Endothelial cell of umbilical vein (primary cell): ENCODE data around the gene HDGFL2. TPM values are rescaled to one million over a fixed set of nuclear protein-coding genes. Genes with fewer than 3 reads are reported as not detected.

Source experiments
- BruUV-seq: library from RNA; stranded (reverse); fragments of 400-500 nt; replicated peaks from 2 replicates; lab custom pipeline; 2021; lab: Mats Ljungman, UMichigan
- CTCF ChIA-PET: fragments of 300-600, 350-600 bp; sonication (Branson Sonifier 250); formaldehyde crosslinking; loops from one replicate; lab custom pipeline; 2021; ENCODE audit warnings: antibody characterized with exemption, inconsistent platforms; lab: Charles Lee
- POLR2A ChIA-PET: fragments of 300-600, 350-600 bp; sonication (Branson Sonifier 250); formaldehyde crosslinking; loops from one replicate; lab custom pipeline; 2021; ENCODE audit warnings: antibody characterized with exemption, inconsistent platforms; lab: Charles Lee
- DNase-seq: peaks from one replicate; pipeline ENCODE4 v3.0.0-alpha.2; 2011; ENCODE audit warnings: low read depth, low spot score
- FAIRE-seq: peaks from 2 replicates; lab custom pipeline; 2011; peaks lifted over from hg19 to GRCh38; lab: Jason Lieb, UNC
- H2AFZ ChIP-seq: 2 replicates; pipeline ENCODE4 v1.6.0; 2012; ENCODE audit warnings: low read depth, low read length, control low read depth, inconsistent platforms
- H3K27ac ChIP-seq: 2 replicates; pipeline ENCODE4 v1.5.1; 2011; ENCODE audit warnings: low read depth, mild to moderate bottlenecking, control low read depth, low read length, moderate library complexity; ENCODE audit not compliant: insufficient read depth
- H3K27me3 ChIP-seq, 2 experiments: 2 replicates each; pipeline versions ENCODE4 v1.6.0 to v1.6.1; 2011; ENCODE audit warnings: low read length in 2 of 2, mixed read lengths in 1 of 2; ENCODE audit not compliant: control insufficient read depth in 2 of 2, insufficient read depth in 2 of 2
- H3K36me3 ChIP-seq, 2 experiments: 2 replicates in 1 of 2; 3 replicates in 1 of 2; pipeline ENCODE4 v1.5.1; 2011; ENCODE audit warnings: low read length in 2 of 2, mild to moderate bottlenecking in 1 of 2, moderate library complexity in 1 of 2; ENCODE audit not compliant: control insufficient read depth in 2 of 2, insufficient read depth in 2 of 2; ENCODE audit errors: extremely low read depth in 1 of 2
- H3K4me1 ChIP-seq: 3 replicates; pipeline ENCODE4 v1.5.1; 2011; ENCODE audit warnings: mild to moderate bottlenecking, low read length; ENCODE audit not compliant: control insufficient read depth, insufficient read depth; ENCODE audit errors: extremely low read depth
- H3K4me2 ChIP-seq: 2 replicates; pipeline ENCODE4 v1.6.1; 2011; ENCODE audit warnings: low read length, control low read depth, mixed read lengths; ENCODE audit not compliant: insufficient read depth
- H3K4me3 ChIP-seq, 3 experiments: fragments of 200-600 bp in 1 of 3; sonication (generic), shearing (Covaris generic) in 1 of 3; replicated peaks in 1 of 3; 2 replicates each; pipeline ENCODE4 v1.5.1; 2011 to 2016; ENCODE audit warnings: control low read depth in 3 of 3, low read length in 3 of 3, mild to moderate bottlenecking in 2 of 3, inconsistent platforms in 1 of 3, low read depth in 1 of 3, moderate library complexity in 1 of 3; ENCODE audit not compliant: insufficient read depth in 1 of 3
- H3K79me2 ChIP-seq: 2 replicates; pipeline ENCODE4 v1.6.0; 2012; ENCODE audit warnings: low read length, inconsistent platforms; ENCODE audit not compliant: control insufficient read depth, insufficient read depth
- H3K9ac ChIP-seq: replicated peaks from 2 replicates; pipeline ENCODE3; 2011; ENCODE audit warnings: low read length, control low read depth; ENCODE audit not compliant: insufficient read depth; ENCODE audit errors: extremely low read depth
- H3K9me1 ChIP-seq: replicated peaks from 3 replicates; pipeline ENCODE4 v1.6.0; 2011; ENCODE audit warnings: mild to moderate bottlenecking, low read length; ENCODE audit not compliant: control insufficient read depth, insufficient read depth; ENCODE audit errors: extremely low read depth
- H3K9me3 ChIP-seq: replicated peaks from 2 replicates; pipeline ENCODE4 v1.5.1; 2012; ENCODE audit warnings: low read length, inconsistent platforms; ENCODE audit not compliant: control insufficient read depth, insufficient read depth
- H4K20me1 ChIP-seq: replicated peaks from 2 replicates; pipeline ENCODE3; 2011; ENCODE audit warnings: mild to moderate bottlenecking, low read length; ENCODE audit not compliant: control insufficient read depth, insufficient read depth; ENCODE audit errors: extremely low read depth
- EZH2 ChIP-seq: IDR thresholded peaks from 2 replicates; pipeline ENCODE4 v1.6.1; 2012; ENCODE audit warnings: borderline replicate concordance, low read depth, mild to moderate bottlenecking, moderate library complexity, low read length, inconsistent platforms; ENCODE audit not compliant: severe bottlenecking
- FOS ChIP-seq: IDR thresholded peaks from 2 replicates; pipeline ENCODE4 v1.6.1; 2011; ENCODE audit warnings: mild to moderate bottlenecking, low read length, moderate library complexity, borderline replicate concordance; ENCODE audit not compliant: insufficient read depth
- GATA2 ChIP-seq: IDR thresholded peaks from 2 replicates; pipeline ENCODE4 v1.7.0; 2011; ENCODE audit warnings: low read depth, mild to moderate bottlenecking, moderate library complexity, mixed read lengths, low read length; ENCODE audit not compliant: insufficient read length, insufficient read depth
- JUN ChIP-seq: IDR thresholded peaks from 2 replicates; pipeline ENCODE4 v1.6.1; 2011; ENCODE audit warnings: borderline replicate concordance, low read depth; ENCODE audit not compliant: insufficient read length, insufficient read depth
- MYC ChIP-seq: IDR thresholded peaks from one replicate; pipeline ENCODE4 v1.6.1; 2011; ENCODE audit warnings: mild to moderate bottlenecking, low read depth, low read length
- POLR2A ChIP-seq: IDR thresholded peaks from 2 replicates; pipeline ENCODE4 v1.6.1; 2012; ENCODE audit warnings: low read depth, mild to moderate bottlenecking, control low read depth, low read length
- POLR2AphosphoS5 ChIP-seq: IDR thresholded peaks from 2 replicates; pipeline ENCODE4 v1.6.1; 2012; ENCODE audit warnings: low read depth, mild to moderate bottlenecking, control low read depth, low read length, moderate library complexity; ENCODE audit not compliant: insufficient read depth
- dilution Hi-C: fragments of 300-500 bp; cut with MboI; formaldehyde crosslinking; loops from one replicate; pipeline ENCODE4 v1.15.0; 2019; ENCODE audit warnings: low sequenced_read_pairs; ENCODE audit not compliant: extremely low pct_ligation_motif_present
- intact Hi-C: fragments of 100-400 bp; cut with micrococcal nuclease; formaldehyde crosslinking; loops from one replicate; pipeline ENCODE4 v1.10.0; 2022
- polyA plus RNA-seq, 4 experiments: library from polyadenylated mRNA; depleted of rRNA in 3 of 4; stranded (reverse) in 3 of 4; unstranded in 1 of 4; fragments of >200 nt; gene quantifications; 2 replicates each; pipeline versions ENCODE4 v1.2.1 to v1.2.3, GENCODE V29; 2011 to 2012; ENCODE audit warnings: missing spikeins in 1 of 4
- total RNA-seq: library from RNA; stranded (reverse); gene quantifications from 2 replicates; pipeline ENCODE4 v1.2.3, GENCODE V29; 2021
- TF ChIP-seq, protein P1 (sequence below), 2 donors: IDR thresholded peaks; 1 replicate in 1 of 2; 2 replicates in 1 of 2; pipeline ENCODE4 v1.5.1; 2011; ENCODE audit warnings: low read length in 2 of 2, mild to moderate bottlenecking in 2 of 2, moderate library complexity in 2 of 2, control low read depth in 1 of 2, inconsistent platforms in 1 of 2, low read depth in 1 of 2; ENCODE audit not compliant: insufficient read depth in 1 of 2; ENCODE audit errors: extremely low read depth in 1 of 2
- TF ChIP-seq, protein P2 (sequence below): IDR thresholded peaks from 2 replicates; pipeline ENCODE4 v1.6.1; 2011; ENCODE audit not compliant: insufficient read depth, insufficient read length

Gene HDGFL2
- total and polyA plus RNA-seq, 2 donors (not counting 3 experiments of a cell fraction or from before 2014, with no cell fraction given): 39.1 to 79.6 TPM

DNA sequence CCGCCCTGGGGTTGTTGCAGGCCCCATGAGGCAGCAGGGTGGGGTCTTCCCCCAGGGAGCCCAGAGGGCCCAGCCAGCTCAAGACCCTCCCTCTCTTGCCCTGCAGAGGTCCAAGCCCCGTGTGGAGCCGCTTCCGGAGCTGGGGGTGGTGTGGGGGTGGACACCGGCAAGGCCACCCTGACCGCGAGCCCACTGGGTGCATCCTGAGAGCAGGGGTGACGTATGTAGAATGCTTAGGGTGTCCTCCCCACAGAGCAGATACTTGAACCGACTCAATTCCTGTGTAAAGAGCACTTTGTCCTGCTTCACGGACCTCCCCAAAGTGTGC lies 29.3 kb upstream of the HDGFL2 start:
- no peaks in the 10 kb centered on the region for H3K27me3 ChIP-seq
- no peak overlapping the region for H3K27ac ChIP-seq
- intact Hi-C loops (no loop called here), dilution Hi-C loops (no loop called here)
- no peaks in the 10 kb centered on the region for H3K4me1 ChIP-seq
- DNase-seq (no peak), FAIRE-seq (no peak)
- H3K4me3 ChIP-seq: no peak overlapping the region
- ChIA-PET CTCF (no interaction called here), POLR2A (no interaction called here)
- no peaks in the 10 kb centered on the region for H3K79me2 ChIP-seq
- no peak overlapping the region for H3K4me2 ChIP-seq
- H2AFZ ChIP-seq: no peak overlapping the region
- no peak overlapping the region for H3K9ac ChIP-seq
- peaks cover 8 to 31% of the 10 kb centered on the region in 2 experiments for H3K36me3 ChIP-seq
- H3K9me1 ChIP-seq: no peaks in the 10 kb centered on the region
- TSS peak; percentile 89 for BruUV-seq
- no peak for TF ChIP-seq POLR2A
- TF ChIP-seq, protein P1, sequence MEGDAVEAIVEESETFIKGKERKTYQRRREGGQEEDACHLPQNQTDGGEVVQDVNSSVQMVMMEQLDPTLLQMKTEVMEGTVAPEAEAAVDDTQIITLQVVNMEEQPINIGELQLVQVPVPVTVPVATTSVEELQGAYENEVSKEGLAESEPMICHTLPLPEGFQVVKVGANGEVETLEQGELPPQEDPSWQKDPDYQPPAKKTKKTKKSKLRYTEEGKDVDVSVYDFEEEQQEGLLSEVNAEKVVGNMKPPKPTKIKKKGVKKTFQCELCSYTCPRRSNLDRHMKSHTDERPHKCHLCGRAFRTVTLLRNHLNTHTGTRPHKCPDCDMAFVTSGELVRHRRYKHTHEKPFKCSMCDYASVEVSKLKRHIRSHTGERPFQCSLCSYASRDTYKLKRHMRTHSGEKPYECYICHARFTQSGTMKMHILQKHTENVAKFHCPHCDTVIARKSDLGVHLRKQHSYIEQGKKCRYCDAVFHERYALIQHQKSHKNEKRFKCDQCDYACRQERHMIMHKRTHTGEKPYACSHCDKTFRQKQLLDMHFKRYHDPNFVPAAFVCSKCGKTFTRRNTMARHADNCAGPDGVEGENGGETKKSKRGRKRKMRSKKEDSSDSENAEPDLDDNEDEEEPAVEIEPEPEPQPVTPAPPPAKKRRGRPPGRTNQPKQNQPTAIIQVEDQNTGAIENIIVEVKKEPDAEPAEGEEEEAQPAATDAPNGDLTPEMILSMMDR (IDR thresholded peaks at IDR 0.05; ENCODE audit: extremely low read depth in 1 of 2, insufficient read depth in 1 of 2, low read depth in 1 of 2, low read length in 2 of 2): no peak
- no peak for TF ChIP-seq MYC
- no peak for TF ChIP-seq POLR2AphosphoS5
- no peak for TF ChIP-seq FOS
- no peaks in the 10 kb centered on the region for H4K20me1 ChIP-seq
- H3K9me3 ChIP-seq: no peaks in the 10 kb centered on the region

DNA sequence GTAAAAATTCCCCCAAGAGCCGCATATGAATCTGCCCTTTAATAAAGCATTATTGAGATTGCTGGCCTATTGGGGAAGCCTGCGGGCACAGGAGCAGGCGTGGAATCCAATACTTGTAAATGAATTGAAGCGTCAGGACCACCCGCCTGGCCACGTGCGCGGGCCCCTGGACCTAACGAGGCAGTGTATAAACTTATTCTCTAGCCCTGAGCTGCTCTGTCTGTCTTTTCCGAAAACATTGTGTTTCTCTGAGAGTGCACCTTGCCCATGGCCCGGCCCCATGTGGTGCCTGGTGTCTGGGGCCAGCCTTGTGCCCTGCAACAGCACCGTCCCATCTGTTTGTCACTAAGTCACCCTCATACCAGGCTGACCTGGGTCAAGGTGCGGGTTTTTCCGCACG lies 28.9 kb upstream of the HDGFL2 start:
- no peak for FAIRE-seq
- intact Hi-C loops: no loop called here

More for the DNA sequence above, 28.9 kb upstream of the HDGFL2 start:
- TF ChIP-seq EZH2 (no peak), POLR2AphosphoS5 (no peak), GATA2 (no peak), JUN (no peak), FOS (no peak), POLR2A (no peak), MYC (no peak)
- TF ChIP-seq, protein P1 (IDR thresholded peaks at IDR 0.05; ENCODE audit: extremely low read depth in 1 of 2, insufficient read depth in 1 of 2, low read depth in 1 of 2, low read length in 2 of 2): no peak
- TF ChIP-seq, protein P2, sequence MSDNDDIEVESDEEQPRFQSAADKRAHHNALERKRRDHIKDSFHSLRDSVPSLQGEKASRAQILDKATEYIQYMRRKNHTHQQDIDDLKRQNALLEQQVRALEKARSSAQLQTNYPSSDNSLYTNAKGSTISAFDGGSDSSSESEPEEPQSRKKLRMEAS: no peak
- no peak overlapping the region for H2AFZ ChIP-seq
- dilution Hi-C loops: no loop called here
- no peaks in the 10 kb centered on the region for H4K20me1 ChIP-seq
- H3K9me3 ChIP-seq: no peaks in the 10 kb centered on the region
- no TSS peak for BruUV-seq
- no peak overlapping the region for H3K9ac ChIP-seq
- no peak overlapping the region for H3K27ac ChIP-seq
- no peaks in the 10 kb centered on the region for H3K79me2 ChIP-seq
- no peak overlapping the region for H3K4me2 ChIP-seq
- no peaks in the 10 kb centered on the region for H3K4me1 ChIP-seq
- H3K36me3 ChIP-seq: peaks cover 10 to 33% of the 10 kb centered on the region in 2 experiments
- CTCF ChIA-PET: interaction anchor here (1.1 kb wide), 1 partner anchor 14 kb away, joined by 3 read pairs; no protein-coding TSS in a partner anchor
- no peaks in the 10 kb centered on the region for H3K9me1 ChIP-seq
- DNase-seq: no peak
- no peak overlapping the region for H3K4me3 ChIP-seq
- H3K27me3 ChIP-seq: no peaks in the 10 kb centered on the region
- POLR2A ChIA-PET: no interaction called here
